SK-N-SH (cell line): ENCODE measurements around the gene CTDP1. TPM values are rescaled to one million over a fixed set of nuclear protein-coding genes. Genes with fewer than 3 reads are reported as not detected.

Experiments
- CTCF ChIA-PET: fragments of 300-600, 350-600 bp; formaldehyde crosslinking; extraction: SDS; loops from one replicate; lab custom pipeline; 2021; lab: Yijun Ruan, JAX
- POLR2A ChIA-PET: fragments of 350-600 bp; sonication (Branson Sonifier 250); formaldehyde crosslinking; extraction: SDS; loops from one replicate; lab custom pipeline; 2020; ENCODE audit warnings: antibody characterized with exemption, inconsistent platforms; lab: Yijun Ruan, JAX
- DNase-seq: peaks from one replicate; pipeline ENCODE4 v3.0.0; 2012
- H2AFZ ChIP-seq: fragments of 200-600 bp; sonication (generic); 2 replicates; pipeline ENCODE4 v1.8.1; 2016; ENCODE audit warnings: antibody characterized with exemption, mild to moderate bottlenecking, low read depth
- H3F3A ChIP-seq: fragments of 200-600 bp; sonication (generic); replicated peaks from 2 replicates; pipeline ENCODE3; 2016; ENCODE audit warnings: antibody characterized with exemption, mild to moderate bottlenecking; ENCODE audit not compliant: insufficient read depth
- H3K27ac ChIP-seq, 2 experiments: fragments of 200-500 bp in 1 of 2; fragments of 200-600 bp in 1 of 2; sonication (Bioruptor generic) in 1 of 2; sonication (generic), shearing (Covaris generic) in 1 of 2; 2 replicates each; pipeline versions ENCODE4 v1.5.1 to v1.6.1; 2014 to 2016; ENCODE audit warnings: low read depth in 2 of 2, inconsistent platforms in 1 of 2, low read length in 1 of 2, mild to moderate bottlenecking in 1 of 2, mixed read lengths in 1 of 2
- H3K27me3 ChIP-seq: fragments of 200-600 bp; sonication (generic), shearing (Covaris generic); 2 replicates; pipeline ENCODE4 v1.6.1; 2016; ENCODE audit warnings: mixed run types; ENCODE audit not compliant: insufficient read depth
- H3K36me3 ChIP-seq, 2 experiments: fragments of 200-500 bp in 1 of 2; fragments of 200-600 bp in 1 of 2; sonication (Bioruptor generic) in 1 of 2; sonication (generic) in 1 of 2; replicated peaks in 1 of 2; 2 replicates each; pipeline versions ENCODE3 to v1.5.1; 2014 to 2016; ENCODE audit warnings: low read length in 1 of 2, mild to moderate bottlenecking in 1 of 2; ENCODE audit not compliant: insufficient read depth in 2 of 2, control insufficient read depth in 1 of 2
- H3K4me1 ChIP-seq, 2 experiments: fragments of 200-500 bp in 1 of 2; fragments of 200-600 bp in 1 of 2; sonication (Bioruptor generic) in 1 of 2; sonication (generic), shearing (Covaris generic) in 1 of 2; 2 replicates each; pipeline versions ENCODE4 v1.5.1 to v1.6.1; 2014 to 2016; ENCODE audit warnings: low read depth in 1 of 2, low read length in 1 of 2, mixed run types in 1 of 2; ENCODE audit not compliant: insufficient read depth in 2 of 2, control insufficient read depth in 1 of 2
- H3K4me2 ChIP-seq: fragments of 200-600 bp; sonication (generic), shearing (Covaris generic); 2 replicates; pipeline ENCODE4 v1.6.1; 2017; ENCODE audit warnings: mixed run types
- H3K4me3 ChIP-seq, 2 experiments: fragments of 200-500 bp in 1 of 2; fragments of 200-600 bp in 1 of 2; sonication (Bioruptor generic) in 1 of 2; sonication (generic), shearing (Covaris generic) in 1 of 2; 2 replicates each; pipeline versions ENCODE4 v1.5.1 to v1.8.1; 2014 to 2016; ENCODE audit warnings: low read depth in 2 of 2, inconsistent platforms in 1 of 2, low read length in 1 of 2, mild to moderate bottlenecking in 1 of 2, mixed read lengths in 1 of 2, moderate library complexity in 1 of 2
- H3K79me2 ChIP-seq: fragments of 200-600 bp; sonication (generic); 2 replicates; pipeline ENCODE4 v1.8.1; 2017; ENCODE audit warnings: mild to moderate bottlenecking; ENCODE audit not compliant: insufficient read depth
- H3K9ac ChIP-seq: fragments of 200-600 bp; sonication (generic); 2 replicates; pipeline ENCODE4 v1.6.1; 2017; ENCODE audit warnings: mixed run types
- H3K9me2 ChIP-seq: fragments of 200-600 bp; sonication (generic); 2 replicates; pipeline ENCODE4 v1.6.1; 2017; ENCODE audit warnings: mixed run types
- H3K9me3 ChIP-seq: fragments of 200-600 bp; sonication (generic); 2 replicates; pipeline ENCODE4 v1.6.1; 2017; ENCODE audit warnings: mixed run types, mild to moderate bottlenecking, moderate library complexity
- H4K20me1 ChIP-seq: fragments of 200-600 bp; sonication (generic); 2 replicates; pipeline ENCODE4 v1.6.1; 2017; ENCODE audit warnings: mild to moderate bottlenecking, mixed run types; ENCODE audit not compliant: insufficient read depth
- EP300 ChIP-seq, 2 experiments: IDR thresholded peaks; 2 replicates each; pipeline versions ENCODE4 v1.4.0 to v1.6.1; 2012; ENCODE audit warnings: borderline replicate concordance in 1 of 2, low read depth in 1 of 2, low read length in 1 of 2
- EZH2phosphoT487 ChIP-seq: fragments of 200-600 bp; sonication (generic); IDR thresholded peaks from 2 replicates; pipeline ENCODE4 v1.6.1; 2017; ENCODE audit warnings: low read depth, mixed run types, mild to moderate bottlenecking, antibody characterized with exemption, moderate library complexity, borderline replicate concordance
- FOXM1 ChIP-seq: IDR thresholded peaks from 2 replicates; pipeline ENCODE4 v1.4.0; 2012; ENCODE audit warnings: low read depth, mild to moderate bottlenecking
- GABPA ChIP-seq: IDR thresholded peaks from 2 replicates; pipeline ENCODE4 v1.4.0; 2012; ENCODE audit warnings: low read depth, mild to moderate bottlenecking
- JUND ChIP-seq: IDR thresholded peaks from 2 replicates; pipeline ENCODE4 v1.4.0; 2012
- NFIC ChIP-seq: IDR thresholded peaks from 2 replicates; pipeline ENCODE4 v1.4.0; 2012; ENCODE audit warnings: borderline replicate concordance
- TCF12 ChIP-seq: IDR thresholded peaks from 2 replicates; pipeline ENCODE4 v1.4.0; 2012
- TEAD4 ChIP-seq: IDR thresholded peaks from 2 replicates; pipeline ENCODE4 v1.4.0; 2012; ENCODE audit warnings: mild to moderate bottlenecking, borderline replicate concordance; ENCODE audit not compliant: insufficient read depth
- WGBS: methylation state at CpG from one replicate; pipeline ENCODE4 v1.1.6; 2017; ENCODE audit warnings: low lambda C conversion rate; 5-methylcytosine and 5-hydroxymethylcytosine counted together
- polyA plus RNA-seq, 3 experiments: library from polyadenylated mRNA; depleted of rRNA; stranded (reverse); fragments of >200 nt; gene quantifications; 2 replicates each; pipeline ENCODE4 v1.2.3, GENCODE V29; 2012
- TF ChIP-seq, protein P1 (sequence below): fragments of 150-350 bp; IDR thresholded peaks from 2 replicates; pipeline ENCODE4 v1.6.1; 2017; ENCODE audit warnings: antibody characterized with exemption, low read length, low read depth, borderline replicate concordance
- TF ChIP-seq, protein P2 (sequence below): fragments of 200-600 bp; sonication (generic); IDR thresholded peaks from 2 replicates; pipeline ENCODE4 v1.6.1; 2017; ENCODE audit warnings: antibody characterized with exemption, mild to moderate bottlenecking, moderate library complexity
- TF ChIP-seq, protein P3 (sequence below): IDR thresholded peaks from 2 replicates; pipeline ENCODE4 v1.4.0; 2012; ENCODE audit warnings: low read depth
- TF ChIP-seq, protein P4 (sequence below): fragments of 150-350 bp; IDR thresholded peaks from 2 replicates; pipeline ENCODE4 v1.6.1; 2016; ENCODE audit warnings: mild to moderate bottlenecking, low read depth, low read length

Gene CTDP1
- polyA plus RNA-seq, 1 of the 3 experiments (the other 2 are of a cell fraction), result 15.6 TPM

DNA sequence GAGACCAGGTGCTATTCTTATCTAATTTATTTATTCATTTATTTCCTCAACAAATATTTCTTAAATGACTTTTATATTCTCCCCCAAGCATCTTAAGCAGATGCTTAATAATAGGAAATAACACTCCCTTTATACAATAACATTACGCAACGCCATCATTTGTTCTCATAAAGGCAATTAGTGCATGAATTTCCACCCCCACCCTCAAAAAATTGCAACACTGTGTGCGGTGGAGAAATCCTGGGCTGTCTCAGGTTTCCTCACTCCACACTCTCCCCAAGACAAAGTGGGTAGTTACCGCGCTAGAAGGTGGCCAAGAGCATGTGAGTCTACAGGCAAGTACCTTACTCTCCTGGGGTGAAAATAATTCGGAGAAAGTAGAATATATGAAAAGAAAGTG, 37.0 kb upstream of the CTDP1 start:
- H3K4me2 ChIP-seq, result no peak overlapping the region
- TF ChIP-seq, protein P1, sequence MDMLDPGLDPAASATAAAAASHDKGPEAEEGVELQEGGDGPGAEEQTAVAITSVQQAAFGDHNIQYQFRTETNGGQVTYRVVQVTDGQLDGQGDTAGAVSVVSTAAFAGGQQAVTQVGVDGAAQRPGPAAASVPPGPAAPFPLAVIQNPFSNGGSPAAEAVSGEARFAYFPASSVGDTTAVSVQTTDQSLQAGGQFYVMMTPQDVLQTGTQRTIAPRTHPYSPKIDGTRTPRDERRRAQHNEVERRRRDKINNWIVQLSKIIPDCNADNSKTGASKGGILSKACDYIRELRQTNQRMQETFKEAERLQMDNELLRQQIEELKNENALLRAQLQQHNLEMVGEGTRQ, result no peak
- TF ChIP-seq NFIC (no peak), GABPA (no peak), TEAD4 (no peak), TCF12 (no peak), EZH2phosphoT487 (no peak), EP300 (IDR thresholded peaks at IDR 0.05; ENCODE audit: borderline replicate concordance in 1 of 2, low read depth in 1 of 2, low read length in 1 of 2) (no peak), JUND (no peak), FOXM1 (no peak)
- TF ChIP-seq, protein P2, sequence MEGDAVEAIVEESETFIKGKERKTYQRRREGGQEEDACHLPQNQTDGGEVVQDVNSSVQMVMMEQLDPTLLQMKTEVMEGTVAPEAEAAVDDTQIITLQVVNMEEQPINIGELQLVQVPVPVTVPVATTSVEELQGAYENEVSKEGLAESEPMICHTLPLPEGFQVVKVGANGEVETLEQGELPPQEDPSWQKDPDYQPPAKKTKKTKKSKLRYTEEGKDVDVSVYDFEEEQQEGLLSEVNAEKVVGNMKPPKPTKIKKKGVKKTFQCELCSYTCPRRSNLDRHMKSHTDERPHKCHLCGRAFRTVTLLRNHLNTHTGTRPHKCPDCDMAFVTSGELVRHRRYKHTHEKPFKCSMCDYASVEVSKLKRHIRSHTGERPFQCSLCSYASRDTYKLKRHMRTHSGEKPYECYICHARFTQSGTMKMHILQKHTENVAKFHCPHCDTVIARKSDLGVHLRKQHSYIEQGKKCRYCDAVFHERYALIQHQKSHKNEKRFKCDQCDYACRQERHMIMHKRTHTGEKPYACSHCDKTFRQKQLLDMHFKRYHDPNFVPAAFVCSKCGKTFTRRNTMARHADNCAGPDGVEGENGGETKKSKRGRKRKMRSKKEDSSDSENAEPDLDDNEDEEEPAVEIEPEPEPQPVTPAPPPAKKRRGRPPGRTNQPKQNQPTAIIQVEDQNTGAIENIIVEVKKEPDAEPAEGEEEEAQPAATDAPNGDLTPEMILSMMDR, result no peak
- TF ChIP-seq, protein P3, sequence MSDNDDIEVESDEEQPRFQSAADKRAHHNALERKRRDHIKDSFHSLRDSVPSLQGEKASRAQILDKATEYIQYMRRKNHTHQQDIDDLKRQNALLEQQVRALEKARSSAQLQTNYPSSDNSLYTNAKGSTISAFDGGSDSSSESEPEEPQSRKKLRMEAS, result no peak
- TF ChIP-seq, protein P4, sequence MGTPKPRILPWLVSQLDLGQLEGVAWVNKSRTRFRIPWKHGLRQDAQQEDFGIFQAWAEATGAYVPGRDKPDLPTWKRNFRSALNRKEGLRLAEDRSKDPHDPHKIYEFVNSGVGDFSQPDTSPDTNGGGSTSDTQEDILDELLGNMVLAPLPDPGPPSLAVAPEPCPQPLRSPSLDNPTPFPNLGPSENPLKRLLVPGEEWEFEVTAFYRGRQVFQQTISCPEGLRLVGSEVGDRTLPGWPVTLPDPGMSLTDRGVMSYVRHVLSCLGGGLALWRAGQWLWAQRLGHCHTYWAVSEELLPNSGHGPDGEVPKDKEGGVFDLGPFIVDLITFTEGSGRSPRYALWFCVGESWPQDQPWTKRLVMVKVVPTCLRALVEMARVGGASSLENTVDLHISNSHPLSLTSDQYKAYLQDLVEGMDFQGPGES, result no peak
- no peak overlapping the region for H3K9ac ChIP-seq
- H3F3A ChIP-seq, result no peaks in the 10 kb centered on the region
- WGBS, result 49% methylated on average over 6 of the region's 6 CpGs
- ChIA-PET CTCF (interaction anchor here (0.9 to 3.8 kb wide), 2 partner anchors 22 to 261 kb away, joined by 3 to 41 read pairs; no protein-coding TSS in a partner anchor), POLR2A (no interaction called here)
- no peaks in the 10 kb centered on the region; a peak in 1 of 4 replicates for H3K4me1 ChIP-seq
- peaks cover 80% of the 10 kb centered on the region for H3K27me3 ChIP-seq
- H3K36me3 ChIP-seq, result no peaks in the 10 kb centered on the region
- H3K4me3 ChIP-seq, result no peak overlapping the region
- H2AFZ ChIP-seq, result no peak overlapping the region
- H3K9me3 ChIP-seq, result no peaks in the 10 kb centered on the region
- no peak overlapping the region for H3K27ac ChIP-seq
- no peak for DNase-seq
- no peaks in the 10 kb centered on the region for H3K79me2 ChIP-seq
- H3K9me2 ChIP-seq, result no peaks in the 10 kb centered on the region
- H4K20me1 ChIP-seq, result no peaks in the 10 kb centered on the region
